Esophagus mucosa (tissue), 1 donor: Measurements from ENCODE around the gene NSMCE3. TPM values are rescaled to one million over a fixed set of nuclear protein-coding genes. Genes with fewer than 3 reads are reported as not detected.

Experiments
- ATAC-seq: fragments of 200-7000 bp; cut with Tn5 transposase; one replicate; pipeline ENCODE4 v1.9.1; 2020
- total RNA-seq: library from RNA; stranded (reverse); gene quantifications from one replicate; pipeline ENCODE4 v1.2.4, GENCODE V29; 2023
- donor health status: DM: yes; HTN: yes; CAD: no.

Gene NSMCE3
- total RNA-seq, 1 donor from 2014 or later = 2.6 TPM

DNA sequence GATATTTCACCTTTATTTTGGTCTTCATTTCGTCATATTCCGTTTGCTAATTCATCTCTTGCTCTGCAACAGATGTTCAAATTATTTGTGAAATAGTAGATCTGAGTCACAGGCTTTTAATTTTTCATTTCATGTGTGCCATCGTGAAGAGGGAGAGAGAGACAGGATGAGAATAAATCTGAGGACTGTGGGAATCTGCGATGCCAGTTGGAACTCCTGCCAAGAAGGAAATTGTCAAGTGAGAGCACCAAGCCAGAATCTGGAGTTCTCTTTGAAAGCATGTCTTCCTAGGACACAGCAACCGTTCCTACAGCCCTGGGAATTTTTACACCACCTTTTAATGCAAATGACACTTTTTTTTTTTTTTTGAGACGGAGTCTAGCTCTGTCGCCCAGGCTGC lies 48.8 kb downstream of the NSMCE3 start:
- no peak for ATAC-seq

DNA sequence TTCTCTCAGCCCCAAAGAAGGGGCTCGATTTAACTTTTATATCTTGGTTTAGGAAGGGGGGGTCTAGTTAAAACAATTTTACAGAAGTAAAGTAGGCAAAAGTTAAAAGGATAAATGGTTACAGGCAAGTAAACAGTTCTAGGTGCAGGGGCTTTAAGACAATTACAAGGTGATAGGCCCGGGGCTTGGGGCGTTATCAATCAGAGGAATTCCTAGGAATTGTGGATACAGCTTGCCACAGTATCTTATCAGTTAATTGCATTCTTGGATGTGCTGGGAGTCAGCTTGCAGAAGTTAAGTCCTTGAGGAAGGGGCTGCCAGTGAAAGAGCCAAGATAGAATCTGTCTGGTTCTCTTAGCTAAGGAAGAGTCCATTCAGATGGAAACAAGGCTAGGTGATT lies 52.7 kb downstream of the NSMCE3 start:
- ATAC-seq = no peak
